ENCODE data around the gene DPYSL4. TPM values are rescaled to one million over a fixed set of nuclear protein-coding genes. Genes with fewer than 3 reads are reported as not detected.

DPYSL4 gene
- total RNA-seq, 1 experiment from 2014 or later: 9.9 TPM

- Histone ChIP-seq H3K9me3 (ENCODE audit: control insufficient read depth, insufficient read depth, low read depth, low read length) (no peaks in the 10 kb centered on the region), H3K27me3 (ENCODE audit: control insufficient read depth, insufficient read depth, low read length) (peaks cover 14% of the 10 kb centered on the region), H3K4me3 (ENCODE audit: low read depth in 2 of 2, low read length in 2 of 2) (no peak overlapping the region), H3K4me1 (ENCODE audit: control insufficient read depth, insufficient read depth, low read length) (peaks cover 13% of the 10 kb centered on the region), H3K27ac (ENCODE audit: low read length) (no peak overlapping the region), H3K36me3 (ENCODE audit: control insufficient read depth, insufficient read depth, low read length) (no peaks in the 10 kb centered on the region)
- ATAC-seq: no peak
- in situ Hi-C loops (cut with HindIII; ENCODE audit: low pct_unique_long_range_greater_than_20kb, low sequenced_read_pairs) (no loop called here), intact Hi-C loops (cut with micrococcal nuclease; ENCODE audit: unreplicated experiment) (no loop called here)
- no peak for DNase-seq (ENCODE audit: low read depth, low spot score)
- TF ChIP-seq TCF7L2 (IDR thresholded peaks at IDR 0.05; ENCODE audit: low read depth, low read length) (no peak), POLR2AphosphoS5 (IDR thresholded peaks at IDR 0.05; ENCODE audit: low read depth, low read length) (no peak), REST (IDR thresholded peaks at IDR 0.05; ENCODE audit: insufficient read depth in 1 of 2, low read depth in 2 of 2, low read length in 1 of 2) (no peak), SIN3A (IDR thresholded peaks at IDR 0.05; ENCODE audit: borderline replicate concordance, insufficient read depth, low read depth, low read length) (no peak), CTCF (IDR thresholded peaks at IDR 0.05) (no peak)
- no TSS peak for BruUV-seq (replicated peaks)
- ChIA-PET CTCF (no interaction called here), POLR2A (no interaction called here)
Observed at GRCh38 chr10:132183046-132183445, 3.7 kb upstream of the DPYSL4 start.

- in situ Hi-C loops (cut with HindIII; ENCODE audit: low pct_unique_long_range_greater_than_20kb, low sequenced_read_pairs) (no loop called here), intact Hi-C loops (cut with micrococcal nuclease; ENCODE audit: unreplicated experiment) (no loop called here)
- POLR2A ChIA-PET: no interaction called here
- Histone ChIP-seq H3K4me1 (ENCODE audit: control insufficient read depth, insufficient read depth, low read length) (peaks cover 7% of the 10 kb centered on the region), H3K4me3 (ENCODE audit: low read depth in 2 of 2, low read length in 2 of 2) (no peak overlapping the region), H3K27me3 (ENCODE audit: control insufficient read depth, insufficient read depth, low read length) (peaks cover 14% of the 10 kb centered on the region), H3K27ac (ENCODE audit: low read length) (no peak overlapping the region), H3K36me3 (ENCODE audit: control insufficient read depth, insufficient read depth, low read length) (no peaks in the 10 kb centered on the region), H3K9me3 (ENCODE audit: control insufficient read depth, insufficient read depth, low read depth, low read length) (no peaks in the 10 kb centered on the region)
- TF ChIP-seq REST (IDR thresholded peaks at IDR 0.05; ENCODE audit: insufficient read depth in 1 of 2, low read depth in 2 of 2, low read length in 1 of 2) (no peak), POLR2AphosphoS5 (IDR thresholded peaks at IDR 0.05; ENCODE audit: low read depth, low read length) (no peak), SIN3A (IDR thresholded peaks at IDR 0.05; ENCODE audit: borderline replicate concordance, insufficient read depth, low read depth, low read length) (no peak)
- CTCF ChIA-PET: no interaction called here
- ATAC-seq: no peak
- DNase-seq (ENCODE audit: low read depth, low spot score): no peak
- no TSS peak for BruUV-seq (replicated peaks)
Observed at GRCh38 chr10:132184816-132185593, 1.7 kb upstream of the DPYSL4 start.

Data from Panc1 (cell line).